Stimulated activated CD4-positive, alpha-beta T cell treated with anti-CD3 and anti-CD28 coated beads, TNF-alpha, amount 100 ng/mL, for 24 hours (primary cell): ENCODE results near the gene PRKG1.
"Not testable (repeated sequence)": the region's sequence is repeated elsewhere in the genome, so short reads cannot be mapped to it uniquely, and the experiment has no call there.

Experiments
- DNase-seq, 3 experiments: peaks; one replicate each; pipeline ENCODE4 v3.0.0-alpha.2; 2020; ENCODE audit warnings: low read depth in 3 of 3

The PRKG1 gene

DNA sequence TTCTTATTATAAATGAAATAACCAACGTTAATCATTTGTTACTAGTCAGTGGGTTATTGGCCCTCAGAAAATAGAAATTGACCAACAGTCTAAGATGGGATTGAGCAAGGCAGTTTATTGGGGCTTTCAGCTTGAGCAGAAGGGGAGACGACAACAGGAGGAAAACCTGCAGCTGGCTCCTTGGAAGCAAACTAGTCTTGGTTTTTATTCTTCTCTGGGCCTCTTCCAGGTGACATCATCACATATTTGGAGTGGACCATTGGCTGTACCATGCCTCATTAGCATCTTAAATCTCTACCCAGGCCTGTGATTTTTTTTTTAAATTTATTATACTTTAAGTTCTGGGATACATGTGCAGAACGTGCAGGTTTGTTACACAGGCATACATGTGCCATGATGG is 684.1 kb downstream of the PRKG1 start:
- DNase-seq, result no peak

DNA sequence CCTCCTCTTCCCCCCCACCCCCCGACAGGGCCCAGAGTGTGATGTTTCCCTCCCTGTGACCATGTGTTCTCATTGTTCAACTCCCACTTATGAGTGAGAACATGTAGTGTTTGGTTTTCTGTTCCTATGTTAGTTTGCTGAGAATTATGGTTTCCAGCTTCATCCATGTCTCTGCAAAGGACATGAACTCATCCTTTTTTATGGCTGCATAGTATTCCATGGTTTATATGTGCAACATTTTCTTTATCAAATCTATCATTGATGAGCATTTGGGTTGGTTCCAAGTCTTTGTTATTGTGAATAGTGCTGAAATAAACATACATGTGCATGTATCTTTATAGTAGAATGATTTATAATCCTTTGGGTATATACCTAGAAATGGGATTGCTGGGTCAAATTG is 684.6 kb downstream of the PRKG1 start:
- DNase-seq, result not testable (repeated sequence)

DNA sequence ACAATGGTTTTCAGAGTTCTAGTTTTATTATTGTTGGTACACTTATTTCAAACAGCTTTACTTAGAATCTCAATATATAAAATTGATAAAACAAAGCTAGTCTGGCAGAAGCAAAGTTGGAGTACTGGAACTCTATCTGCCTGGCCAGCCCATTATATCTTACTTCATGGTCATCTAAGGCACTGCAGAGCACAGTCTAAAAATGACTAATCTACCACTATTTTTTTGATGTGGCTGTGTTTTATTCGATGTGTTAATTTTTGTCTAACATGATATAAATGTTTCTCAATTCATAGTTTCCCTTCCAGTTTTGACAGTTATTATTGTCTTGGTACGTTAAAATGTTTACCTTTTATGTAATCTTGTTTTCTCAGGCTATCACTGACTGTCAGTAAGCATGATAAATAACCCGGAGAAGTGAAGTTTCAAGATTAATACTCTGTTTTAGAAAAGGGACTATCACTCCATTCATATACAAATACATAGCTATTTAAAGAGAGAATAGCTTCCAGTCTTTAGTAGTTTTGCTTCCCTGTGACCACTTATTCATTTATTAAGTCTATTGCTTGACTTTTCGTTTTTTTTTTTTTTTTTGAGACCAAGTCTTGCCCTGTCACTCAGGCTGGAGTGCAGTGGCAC is 685.7 kb downstream of the PRKG1 start:
- DNase-seq, result no peak

DNA sequence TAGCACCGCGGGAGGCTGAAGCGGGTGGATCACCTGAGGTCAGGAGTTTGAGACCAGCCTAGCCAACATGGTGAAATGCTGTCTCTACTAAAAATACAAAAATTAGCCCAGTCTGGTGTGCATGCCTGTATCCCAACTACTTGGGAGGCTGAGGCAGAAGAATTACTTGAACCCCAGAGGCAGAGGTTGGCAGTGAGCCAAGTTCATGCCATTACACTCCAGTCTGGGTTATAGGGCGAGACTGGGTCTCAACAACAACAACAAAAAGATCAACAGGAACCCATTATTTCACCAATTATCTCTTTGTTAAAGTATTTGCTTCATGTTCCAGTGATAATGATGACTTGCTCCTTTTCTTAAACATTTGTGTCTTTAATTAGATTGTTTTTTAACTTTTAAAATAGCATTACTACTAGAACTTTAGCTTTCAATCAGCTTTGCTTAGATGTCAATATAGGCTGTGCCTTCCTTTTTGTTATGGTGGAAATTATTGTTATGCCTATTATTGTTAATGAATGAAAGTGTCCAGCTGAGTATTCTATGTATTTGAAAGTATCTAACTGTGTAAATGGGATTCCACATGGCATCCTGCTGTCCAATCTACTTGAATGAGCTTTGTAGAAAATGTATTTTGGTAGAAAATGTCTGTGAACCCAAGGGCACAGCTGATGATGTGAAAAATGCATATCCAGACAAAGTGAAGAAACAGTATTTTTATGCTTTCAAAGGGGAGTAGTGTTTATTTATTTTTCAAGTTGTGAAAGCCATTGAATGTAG is 686.8 kb downstream of the PRKG1 start:
- DNase-seq, result no peak

DNA sequence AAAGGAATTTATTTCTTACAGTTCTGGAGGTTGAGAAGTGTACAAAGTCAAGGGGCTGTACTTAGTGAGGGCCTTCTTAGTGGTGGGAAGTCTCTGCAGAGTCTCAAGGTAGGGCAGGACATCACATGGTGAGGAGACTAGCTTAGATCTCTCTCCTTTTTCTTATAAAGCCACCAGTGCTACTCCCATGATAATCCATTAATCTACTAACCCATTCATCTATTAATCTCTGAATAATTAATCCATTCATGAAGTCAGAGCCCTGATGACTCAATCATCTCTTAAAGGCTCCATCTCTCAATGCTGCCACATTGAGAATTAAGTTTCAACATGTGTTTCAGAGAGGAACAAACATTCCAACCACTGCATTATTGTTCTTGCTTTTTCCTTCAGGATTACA is 689.5 kb downstream of the PRKG1 start:
- DNase-seq, result no peak

DNA sequence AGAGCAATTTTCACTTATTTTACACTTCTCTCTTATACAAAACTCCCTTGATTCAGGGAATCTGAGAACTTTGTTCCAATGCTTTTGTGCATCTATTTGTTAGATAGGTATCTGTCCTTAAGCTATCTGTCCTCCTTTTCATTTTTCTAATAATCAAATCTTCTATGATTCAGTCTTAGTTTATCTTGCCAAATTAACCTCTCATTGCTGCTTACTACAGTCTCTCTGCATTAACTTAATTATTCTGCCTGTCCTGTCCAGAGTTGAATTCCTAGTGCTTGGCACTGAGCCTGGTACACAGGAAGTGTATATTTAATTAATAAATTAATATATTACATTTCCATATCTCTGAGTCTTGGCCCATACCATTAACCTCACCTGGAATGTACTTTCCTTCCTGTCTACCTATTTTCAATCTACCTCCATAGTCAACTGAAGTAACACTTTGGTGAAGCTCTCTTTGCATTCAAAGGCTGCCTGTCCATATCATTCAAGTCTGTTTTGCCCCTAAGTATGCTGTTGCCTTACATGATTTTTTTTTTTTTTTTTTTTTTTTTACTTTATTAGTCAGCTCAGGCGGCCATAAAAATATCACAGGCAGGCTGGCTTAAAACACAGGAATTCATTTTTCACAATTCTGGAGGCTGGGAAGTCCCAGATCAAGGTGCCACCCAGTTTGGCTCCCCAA is 691.1 kb downstream of the PRKG1 start:
- no peak for DNase-seq

DNA sequence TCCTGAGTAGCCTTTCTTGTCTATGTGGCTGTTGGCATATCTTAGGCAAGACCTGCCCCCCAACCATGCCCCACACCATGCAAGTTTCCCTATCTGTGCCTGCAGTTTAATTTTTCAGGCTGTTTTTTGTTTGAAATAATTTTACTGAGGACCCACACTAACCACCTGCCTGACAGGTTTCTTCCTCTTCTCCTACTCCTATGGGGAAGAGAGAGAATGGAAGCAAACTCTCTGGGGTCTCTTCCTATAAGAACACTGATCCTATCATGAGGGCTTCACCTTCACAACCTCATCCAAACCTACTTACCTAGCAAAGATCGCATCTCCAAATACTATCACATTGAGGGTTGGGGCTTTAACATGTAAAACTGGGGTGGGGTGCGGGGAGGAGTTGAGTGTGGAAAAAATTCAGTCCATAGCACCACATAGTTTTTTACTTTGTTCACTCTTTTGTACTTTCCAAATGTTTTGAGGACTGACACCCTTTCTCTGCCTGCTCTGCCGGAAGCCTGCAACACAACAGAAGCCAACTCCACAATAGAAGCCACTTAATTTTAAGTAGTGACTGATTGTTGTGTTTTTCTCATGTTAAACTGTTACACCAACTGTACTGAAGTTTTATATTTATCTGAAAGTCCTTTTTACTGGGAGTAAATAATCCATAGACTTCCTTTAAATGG is 692.3 kb downstream of the PRKG1 start:
- no peak for DNase-seq

DNA sequence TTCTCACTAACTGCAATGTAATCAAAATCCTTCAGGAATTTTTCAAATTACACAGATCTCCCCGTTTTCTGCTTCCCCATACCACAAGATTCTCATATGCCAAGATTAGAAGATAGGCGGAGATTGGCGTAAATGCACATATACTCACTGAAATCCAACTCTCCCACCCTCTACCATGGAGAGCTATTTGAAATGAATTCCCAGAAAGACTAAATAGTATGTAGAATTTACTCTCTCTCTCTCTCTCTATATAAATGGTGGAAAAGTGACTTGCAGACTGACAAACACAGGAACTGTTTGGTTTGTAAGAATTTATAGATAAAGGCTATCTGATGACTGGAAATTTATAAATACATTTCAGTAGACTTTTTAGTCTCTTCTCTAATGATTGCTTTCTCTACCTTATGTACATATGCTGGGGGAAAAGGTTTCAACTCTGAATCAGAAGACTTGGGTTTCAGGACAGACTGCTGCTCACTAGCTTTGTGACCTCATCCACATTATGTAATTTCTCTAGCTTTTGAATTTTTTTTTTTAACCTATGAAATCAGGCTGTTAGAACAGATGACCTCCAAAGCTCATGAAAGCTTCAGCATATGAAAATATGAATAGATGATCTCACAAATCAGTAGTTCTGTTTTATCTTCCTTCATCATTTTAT is 692.9 kb downstream of the PRKG1 start:
- DNase-seq, result no peak

DNA sequence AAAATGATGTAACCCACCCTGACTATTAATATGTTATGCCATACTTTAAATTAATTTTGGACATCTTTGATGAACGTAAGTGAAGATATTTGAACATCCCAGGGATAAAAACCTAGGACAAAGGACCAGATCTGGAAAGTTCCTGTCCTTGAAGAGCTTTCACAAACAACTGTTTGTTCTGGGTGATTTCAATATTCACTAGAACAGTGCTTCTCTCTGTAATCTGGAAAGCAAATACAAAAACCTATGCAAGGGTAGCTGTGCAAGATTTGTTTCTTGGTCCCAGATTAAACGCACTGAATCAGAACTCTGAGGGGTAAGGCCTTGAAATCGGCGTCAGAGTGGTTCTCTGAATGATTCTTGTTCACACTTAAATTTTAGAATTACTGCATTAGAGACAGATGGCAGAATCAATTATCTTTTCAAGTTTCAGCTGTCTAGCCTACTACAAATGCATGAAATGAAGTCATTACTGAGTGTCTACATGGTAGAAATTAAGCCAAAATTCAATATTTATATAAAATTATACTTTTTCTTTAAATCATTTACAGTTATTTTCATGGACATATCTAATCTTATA is 694.7 kb downstream of the PRKG1 start:
- no peak for DNase-seq

DNA sequence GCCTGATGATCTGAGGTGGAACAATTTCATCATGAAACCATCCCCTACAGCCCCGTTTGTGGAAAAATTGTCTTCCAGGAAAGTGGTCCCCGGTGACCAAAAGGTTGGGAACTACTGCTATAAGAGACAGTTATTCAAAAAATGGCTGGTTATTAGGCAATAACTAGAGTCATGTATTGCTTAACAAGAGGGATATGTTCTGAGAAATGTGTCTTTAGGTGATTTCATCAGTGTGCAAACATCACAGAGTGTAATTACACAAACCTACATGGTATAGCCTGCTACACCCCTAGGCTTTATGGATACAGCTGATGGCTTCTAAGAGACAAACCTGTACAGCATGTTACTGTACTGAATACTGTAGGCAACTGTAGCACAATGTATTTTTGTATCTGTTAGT is 696.4 kb downstream of the PRKG1 start:
- DNase-seq, result no peak

DNA sequence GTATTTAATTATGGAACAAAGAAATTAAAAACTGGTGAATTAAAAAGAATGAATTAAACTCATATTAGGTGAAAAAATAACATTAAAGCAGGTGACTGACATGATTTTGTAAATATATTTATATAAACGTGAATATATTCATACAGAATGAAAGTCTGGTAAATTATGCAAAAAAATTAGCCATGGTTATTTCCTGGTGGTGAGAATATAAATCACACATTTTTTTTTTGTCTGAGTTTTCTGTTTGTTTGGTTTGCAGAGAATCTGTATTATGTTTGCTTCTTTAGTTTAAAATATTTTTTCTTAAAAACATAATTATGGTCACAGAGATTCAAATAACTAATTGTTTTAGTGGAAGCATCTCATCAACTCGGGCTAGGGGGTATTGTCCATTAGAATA is 698.1 kb downstream of the PRKG1 start:
- DNase-seq, result no peak

DNA sequence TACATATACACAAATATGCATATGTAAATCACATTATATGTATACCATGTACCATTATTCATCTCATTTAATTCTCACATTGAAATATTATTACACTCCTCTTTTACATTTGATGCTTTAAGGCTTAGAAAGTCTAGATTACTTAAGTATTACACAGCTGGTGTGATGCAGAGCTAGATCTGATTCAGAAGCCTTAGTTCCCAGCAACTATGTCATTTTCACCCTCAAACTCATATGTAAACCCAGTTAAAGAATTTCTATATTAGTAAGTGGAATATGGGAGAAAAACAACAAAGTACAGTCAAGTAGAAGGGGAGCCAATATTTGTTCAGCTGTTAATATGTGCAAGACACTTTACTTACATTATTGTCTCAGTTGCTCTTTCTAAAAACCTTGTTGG is 699.4 kb downstream of the PRKG1 start:
- no peak for DNase-seq

DNA sequence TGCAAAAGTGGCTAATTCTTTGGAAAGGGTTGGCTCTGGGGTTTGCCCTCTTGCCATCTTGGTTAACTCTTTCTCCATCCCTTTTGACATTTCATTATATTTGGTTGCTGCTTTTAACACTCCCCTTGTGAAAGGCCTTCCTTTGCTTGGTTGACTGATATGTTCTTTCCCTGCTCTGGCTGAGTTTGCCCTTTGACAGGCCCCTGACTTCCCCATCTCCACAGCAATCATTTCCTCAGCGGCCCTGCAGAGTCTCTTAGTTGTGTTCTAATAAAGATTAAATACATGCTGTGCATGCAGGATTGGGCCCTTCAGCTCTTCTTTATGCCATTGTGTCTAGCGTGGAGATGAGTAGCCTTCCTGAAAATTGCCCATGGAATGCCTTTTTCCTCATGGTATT is 709.7 kb downstream of the PRKG1 start:
- no peak for DNase-seq

DNA sequence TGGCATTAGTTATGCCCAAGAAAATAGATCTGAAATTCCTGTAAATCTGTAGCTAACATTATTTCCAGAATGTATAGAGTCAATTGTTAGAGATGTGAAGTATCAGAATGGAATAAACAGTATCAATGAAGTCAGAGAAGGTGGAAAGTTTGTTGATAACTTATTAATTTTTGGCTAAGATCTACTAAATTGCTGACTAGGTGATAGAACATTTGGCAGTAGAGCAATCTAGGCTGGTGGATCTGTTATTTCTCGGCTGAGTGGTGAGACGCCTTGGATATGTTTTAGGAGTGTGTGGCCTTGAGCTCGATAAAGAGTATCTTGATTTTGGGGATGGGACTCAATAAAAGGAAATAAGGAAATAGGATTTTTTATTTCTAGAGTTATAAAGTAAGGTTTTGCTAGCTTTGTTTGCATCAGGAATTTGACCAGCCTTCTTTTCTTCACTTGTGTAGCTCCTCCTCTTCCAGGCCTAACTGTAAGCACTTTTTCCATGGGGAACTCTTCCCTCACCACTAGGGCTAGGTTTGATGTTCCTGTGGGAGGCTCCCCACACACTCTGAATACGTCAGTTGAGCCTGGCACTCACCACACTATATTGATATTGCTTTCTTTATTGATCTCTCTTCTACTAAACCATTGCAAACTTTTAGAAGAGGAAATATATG is 711.9 kb downstream of the PRKG1 start:
- no peak for DNase-seq

DNA sequence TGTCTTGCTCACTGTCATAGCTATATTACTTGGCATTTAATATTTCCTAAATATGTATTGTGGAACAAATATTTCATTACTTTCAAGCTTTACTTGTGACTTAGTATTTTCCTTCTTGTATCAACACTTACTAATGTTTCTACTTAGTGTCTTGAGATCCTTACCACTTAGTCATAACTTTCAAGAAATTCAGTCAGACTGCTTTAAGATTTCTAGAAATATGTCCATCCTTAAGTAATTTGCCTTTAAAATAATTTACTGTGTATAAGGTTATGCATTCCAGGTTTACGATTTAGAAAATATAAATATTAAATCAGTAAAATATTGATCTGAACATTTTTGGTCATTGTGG is 712.4 kb downstream of the PRKG1 start:
- no peak for DNase-seq

DNA sequence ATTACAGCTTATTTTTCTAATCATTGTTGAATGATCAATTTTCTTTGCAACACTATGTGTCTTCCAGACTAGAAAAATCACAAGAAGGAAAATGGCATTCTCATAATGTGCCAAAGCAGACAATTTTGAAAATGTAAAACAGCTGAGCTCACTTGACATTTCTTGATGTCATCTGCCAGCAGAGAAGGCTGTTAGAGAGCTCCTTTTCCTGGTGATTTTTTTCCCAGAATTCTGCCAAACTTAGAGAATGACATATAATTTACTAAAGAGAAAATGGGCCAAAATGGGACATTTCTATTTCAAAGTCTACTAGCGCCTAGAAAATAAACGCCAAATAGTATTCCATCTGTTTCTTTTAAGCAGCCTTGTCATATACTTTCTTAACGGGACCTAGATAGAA is 714.0 kb downstream of the PRKG1 start:
- no peak for DNase-seq

DNA sequence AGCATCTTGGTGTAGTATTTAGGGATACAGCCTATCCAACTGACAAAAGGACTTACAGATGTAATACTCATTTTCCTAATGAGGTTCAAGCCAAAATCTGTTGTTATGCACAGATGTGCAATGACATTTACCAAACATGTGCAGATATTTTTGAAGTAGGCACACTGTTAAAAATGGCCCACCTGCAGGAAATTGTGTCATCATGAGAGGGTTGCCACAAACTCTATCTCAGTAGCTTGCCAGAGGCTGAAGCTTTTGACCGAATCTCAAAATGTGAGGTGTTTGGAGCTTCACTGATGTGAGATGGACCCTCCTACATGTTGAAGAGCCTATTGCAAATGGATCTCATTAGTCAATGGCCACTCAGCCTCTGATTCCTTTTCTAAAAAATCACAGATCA is 714.8 kb downstream of the PRKG1 start:
- no peak for DNase-seq

DNA sequence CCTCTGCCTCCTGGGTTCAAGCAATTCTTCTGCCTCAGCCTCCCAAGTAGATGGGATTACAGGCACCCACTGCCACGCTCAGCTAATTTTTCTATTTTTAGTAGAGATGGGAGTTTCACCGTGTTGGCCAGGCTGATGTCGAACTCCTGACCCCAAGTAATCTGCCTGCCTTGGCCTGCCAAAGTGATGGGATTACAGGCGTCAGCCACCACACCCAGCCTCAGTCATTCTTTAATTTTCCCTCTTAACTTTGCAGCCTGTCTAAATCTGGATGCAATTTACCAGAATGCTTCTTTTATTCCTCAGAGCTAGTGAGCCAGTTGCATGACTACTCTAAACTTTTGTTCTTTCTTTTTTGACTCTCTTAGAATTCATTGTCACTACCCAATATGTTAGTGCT is 715.6 kb downstream of the PRKG1 start:
- no peak for DNase-seq

DNA sequence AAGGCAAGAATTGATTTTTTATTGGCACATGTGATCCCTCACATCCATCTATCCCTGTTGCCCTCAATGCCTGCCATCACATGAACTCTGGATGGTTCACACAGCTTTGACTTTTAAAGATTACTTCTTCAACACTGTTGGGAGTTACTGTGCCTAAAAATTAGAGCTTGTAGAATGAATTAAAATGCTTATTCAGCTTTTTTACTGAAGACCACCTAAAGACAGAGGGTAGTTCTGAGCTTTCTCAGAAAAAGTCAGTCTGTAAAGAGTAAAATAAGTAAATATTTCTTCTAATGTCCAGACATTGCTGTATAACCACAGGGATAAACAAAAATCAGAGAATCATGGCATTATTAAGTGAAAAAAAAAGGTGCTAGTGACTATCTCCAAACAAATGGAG is 718.4 kb downstream of the PRKG1 start:
- DNase-seq, result no peak

DNA sequence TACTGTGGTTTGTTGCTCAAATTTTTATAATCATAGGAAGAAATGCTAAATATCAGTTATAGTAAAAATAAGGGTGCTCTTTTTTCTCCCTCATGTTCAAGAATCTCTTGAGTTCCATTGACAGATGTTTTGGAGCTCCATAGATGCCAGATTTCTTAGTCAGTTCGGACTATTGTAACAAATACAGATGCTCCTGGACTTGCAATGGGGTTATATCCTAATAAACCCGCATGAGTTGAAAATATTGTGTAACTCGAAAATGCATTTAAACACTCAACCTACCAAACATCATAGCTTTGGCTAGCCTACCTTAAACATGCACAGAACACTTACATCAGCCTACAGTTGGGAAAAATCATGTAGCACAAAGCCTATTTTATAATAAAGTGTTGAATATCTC is 725.8 kb downstream of the PRKG1 start:
- no peak for DNase-seq

DNA sequence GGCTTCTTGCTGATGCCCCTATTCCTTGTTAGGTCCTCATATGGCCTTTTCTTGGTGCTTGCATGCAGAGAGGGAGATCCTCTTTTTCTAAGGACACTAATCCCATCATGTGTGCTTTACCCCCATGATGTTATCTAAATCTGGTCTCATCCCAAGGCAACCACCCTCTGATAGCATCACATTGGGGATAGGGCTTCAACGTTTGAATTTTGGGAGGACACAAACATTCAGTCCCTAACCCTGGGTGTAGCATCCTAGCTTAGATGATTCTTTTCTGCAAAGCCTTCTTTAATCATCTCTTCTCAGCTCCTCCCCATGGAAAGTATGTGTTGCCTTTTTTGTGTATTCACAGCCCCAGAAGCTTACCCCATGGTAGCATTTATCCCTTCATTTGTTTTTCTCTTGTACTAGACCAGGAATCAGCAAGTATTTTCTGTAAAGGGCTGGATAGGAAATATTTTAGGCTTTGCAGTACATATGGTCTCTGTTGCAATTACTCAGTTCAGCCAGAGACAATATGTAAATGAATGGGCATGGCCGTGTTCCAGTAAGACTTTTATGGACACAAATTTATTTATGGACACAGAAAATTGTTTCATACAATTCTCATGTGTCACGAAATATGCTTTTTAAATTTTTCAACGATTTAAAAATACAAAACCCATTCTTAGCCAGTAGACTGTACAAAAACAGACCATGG is 726.6 kb downstream of the PRKG1 start:
- no peak for DNase-seq
